Transverse colon (tissue), 4 donors: ENCODE data around the gene PRICKLE1. TPM values are rescaled to one million over a fixed set of nuclear protein-coding genes. Genes with fewer than 3 reads are reported as not detected.

ENCODE experiments used
- DNase-seq: peaks from one replicate; pipeline ENCODE4 v3.0.0-alpha.2; 2019
- H3K27ac ChIP-seq, 4 donors: fragments of 200-600 bp; sonication (generic); 2 replicates each; pipeline ENCODE4 v1.5.1; 2016 to 2018; ENCODE audit warnings: inconsistent platforms in 4 of 4
- H3K27me3 ChIP-seq: fragments of 200-600 bp; sonication (generic); 2 replicates; pipeline ENCODE4 v1.5.1; 2017; ENCODE audit warnings: inconsistent platforms
- H3K36me3 ChIP-seq, 4 donors: fragments of 200-600 bp; sonication (generic); 2 replicates each; pipeline ENCODE4 v1.5.1; 2017 to 2019; ENCODE audit warnings: inconsistent platforms in 4 of 4
- H3K4me1 ChIP-seq, 4 donors: fragments of 200-600 bp; sonication (generic); 2 replicates each; pipeline ENCODE4 v1.5.1; 2017 to 2020; ENCODE audit warnings: inconsistent platforms in 4 of 4
- H3K4me3 ChIP-seq, 4 donors: fragments of 200-600 bp; sonication (generic); 1 replicate in 1 of 4; 2 replicates in 3 of 4; pipeline versions ENCODE4 v1.5.1 to v1.6.1; 2017 to 2019; ENCODE audit warnings: inconsistent platforms in 4 of 4
- H3K9me3 ChIP-seq, 2 donors: fragments of 200-600 bp; sonication (generic); 2 replicates each; pipeline ENCODE4 v1.5.1; 2017 to 2019; ENCODE audit warnings: inconsistent platforms in 2 of 2
- EP300 ChIP-seq: sonication (generic); formaldehyde crosslinking; IDR thresholded peaks from one replicate; pipeline ENCODE4 v1.6.1; 2017; ENCODE audit warnings: antibody characterized with exemption, low read depth
- POLR2A ChIP-seq: fragments of 450-650 bp; IDR thresholded peaks from one replicate; pipeline ENCODE4 v1.6.1; 2016; ENCODE audit warnings: antibody characterized with exemption, mild to moderate bottlenecking, moderate library complexity
- POLR2AphosphoS5 ChIP-seq, 3 donors: sonication (generic); formaldehyde crosslinking; IDR thresholded peaks; one replicate each; pipeline ENCODE4 v1.6.1; 2016; ENCODE audit warnings: antibody characterized with exemption in 3 of 3
- WGBS, 2 donors: methylation state at CpG; one replicate each; pipeline ENCODE4 v1.1.5; 2018; ENCODE audit warnings: low coverage in 1 of 2; 5-methylcytosine and 5-hydroxymethylcytosine counted together
- in situ Hi-C, 4 donors: fragments of 200-750 bp; cut with MboI; loops; one replicate each; pipeline versions ENCODE4 v1.15.0 to v1.15.1; 2017; ENCODE audit warnings: low sequenced_read_pairs in 3 of 4, low pct_ligation_motif_present in 1 of 4, low pct_unique_long_range_greater_than_20kb in 1 of 4
- intact Hi-C: fragments of 100-400 bp; cut with DNase I; formaldehyde crosslinking; loops from one replicate; pipeline ENCODE4 v1.15.1; 2023; ENCODE audit warnings: low total_unique reads
- total RNA-seq, 4 donors: library from RNA; depleted of rRNA; stranded (reverse); fragments of >200 nt; gene quantifications; one replicate each; pipeline ENCODE4 v1.1.0, GENCODE V29; 2016
- TF ChIP-seq, protein P1 (sequence below), 5 experiments: fragments of 200-600 bp in 3 of 5; fragments of 450-650 bp in 2 of 5; sonication (generic) in 3 of 5; IDR thresholded peaks; 1 replicate in 2 of 5; 2 replicates in 3 of 5; pipeline ENCODE4 v1.5.1; 2016 to 2017; ENCODE audit warnings: antibody characterized with exemption in 5 of 5, inconsistent platforms in 3 of 5, mild to moderate bottlenecking in 2 of 5, moderate library complexity in 1 of 5

Gene PRICKLE1
- total RNA-seq, 4 donors from 2014 or later = 1.2 to 6.4 (median 2.8) TPM

DNA sequence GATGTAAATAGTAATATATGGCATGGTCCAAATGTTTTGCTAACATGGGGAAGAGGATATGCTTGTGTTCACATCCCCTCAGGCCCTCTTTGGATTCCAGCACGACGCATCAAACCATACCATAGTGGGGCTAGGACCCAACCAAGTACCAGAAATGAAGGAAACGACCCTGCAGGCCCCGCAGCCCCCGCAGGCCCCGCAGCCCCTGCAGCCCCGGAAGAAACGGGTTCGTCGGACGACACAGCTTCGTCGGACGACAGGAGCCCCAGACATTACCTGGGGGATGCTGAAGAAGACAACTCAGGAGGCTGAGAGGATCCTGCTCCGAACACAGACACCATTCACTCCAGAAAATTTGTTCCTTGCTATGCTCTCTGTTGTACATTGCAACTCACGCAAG lies 143.7 kb downstream of the PRICKLE1 start:
- Histone ChIP-seq H3K9me3 (no peaks in the 10 kb centered on the region), H3K36me3 (peaks cover 0 to 25% (median 9%) of the 10 kb centered on the region in 4 donors)
- 94 to 95% methylated on average over 2 to 16 of the region's 16 CpGs for WGBS, 2 donors

DNA sequence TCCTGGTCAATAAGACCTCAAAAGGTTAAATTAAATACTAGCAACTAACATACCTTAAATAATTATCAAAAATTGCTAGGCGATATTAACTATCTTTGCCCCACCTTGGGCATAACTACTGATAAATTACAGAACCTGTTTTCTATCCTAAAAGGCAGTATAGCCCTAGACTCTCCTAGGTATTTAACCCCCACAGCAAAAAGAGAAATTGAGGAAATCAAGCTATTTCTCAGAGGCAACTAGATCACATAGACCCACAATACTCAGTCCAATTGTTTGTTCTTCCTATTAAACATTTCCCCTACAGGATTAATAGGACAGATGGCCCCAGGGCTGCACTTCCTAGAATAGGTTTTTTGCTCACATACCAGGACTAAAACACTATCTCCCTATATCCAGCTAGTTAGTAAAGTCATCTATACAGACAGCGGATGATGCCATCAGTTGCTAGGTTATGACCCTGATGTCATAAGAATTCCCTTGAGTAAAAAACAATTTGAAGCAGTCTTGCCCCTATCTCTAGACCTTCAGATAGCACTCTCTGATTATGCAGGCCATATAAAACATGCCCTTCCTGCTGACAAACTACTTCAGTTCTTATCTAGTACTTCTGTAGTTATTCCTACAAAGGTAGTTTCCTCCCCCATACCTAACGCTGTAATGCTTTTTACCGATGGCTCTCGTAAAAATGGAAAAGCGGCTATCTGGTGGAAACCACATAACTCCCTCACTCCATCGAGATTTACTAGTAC lies 145.2 kb downstream of the PRICKLE1 start:
- no peak overlapping the region for H3K4me3 ChIP-seq
- intact Hi-C loops = no loop called here
- H3K27me3 ChIP-seq = no peaks in the 10 kb centered on the region
- DNase-seq = no peak
- H3K27ac ChIP-seq = no peak overlapping the region
- H3K36me3 ChIP-seq = peaks cover 0 to 25% (median 9%) of the 10 kb centered on the region in 4 donors
- 95 to 96% methylated on average over 6 to 7 of the region's 7 CpGs for WGBS, 2 donors
- in situ Hi-C loops = no loop called here
- no peaks in the 10 kb centered on the region for H3K4me1 ChIP-seq
- H3K9me3 ChIP-seq = no peaks in the 10 kb centered on the region
- TF ChIP-seq POLR2AphosphoS5 (IDR thresholded peaks at IDR 0.05) = no peak
- TF ChIP-seq, protein P1, sequence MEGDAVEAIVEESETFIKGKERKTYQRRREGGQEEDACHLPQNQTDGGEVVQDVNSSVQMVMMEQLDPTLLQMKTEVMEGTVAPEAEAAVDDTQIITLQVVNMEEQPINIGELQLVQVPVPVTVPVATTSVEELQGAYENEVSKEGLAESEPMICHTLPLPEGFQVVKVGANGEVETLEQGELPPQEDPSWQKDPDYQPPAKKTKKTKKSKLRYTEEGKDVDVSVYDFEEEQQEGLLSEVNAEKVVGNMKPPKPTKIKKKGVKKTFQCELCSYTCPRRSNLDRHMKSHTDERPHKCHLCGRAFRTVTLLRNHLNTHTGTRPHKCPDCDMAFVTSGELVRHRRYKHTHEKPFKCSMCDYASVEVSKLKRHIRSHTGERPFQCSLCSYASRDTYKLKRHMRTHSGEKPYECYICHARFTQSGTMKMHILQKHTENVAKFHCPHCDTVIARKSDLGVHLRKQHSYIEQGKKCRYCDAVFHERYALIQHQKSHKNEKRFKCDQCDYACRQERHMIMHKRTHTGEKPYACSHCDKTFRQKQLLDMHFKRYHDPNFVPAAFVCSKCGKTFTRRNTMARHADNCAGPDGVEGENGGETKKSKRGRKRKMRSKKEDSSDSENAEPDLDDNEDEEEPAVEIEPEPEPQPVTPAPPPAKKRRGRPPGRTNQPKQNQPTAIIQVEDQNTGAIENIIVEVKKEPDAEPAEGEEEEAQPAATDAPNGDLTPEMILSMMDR (IDR thresholded peaks at IDR 0.05) = no peak
- no peak for TF ChIP-seq EP300
- TF ChIP-seq POLR2A = no peak

More for the DNA sequence above, 143.7 kb downstream of the PRICKLE1 start:
- no peak for TF ChIP-seq POLR2AphosphoS5 (IDR thresholded peaks at IDR 0.05)
- TF ChIP-seq, protein P1 (IDR thresholded peaks at IDR 0.05) = no peak
- TF ChIP-seq POLR2A = no peak
- TF ChIP-seq EP300 = no peak
- Histone ChIP-seq H3K27me3 (no peaks in the 10 kb centered on the region), H3K4me1 (no peaks in the 10 kb centered on the region), H3K27ac (no peak overlapping the region), H3K4me3 (no peak overlapping the region)
- in situ Hi-C loops (no loop called here), intact Hi-C loops (no loop called here)
- DNase-seq = no peak

DNA sequence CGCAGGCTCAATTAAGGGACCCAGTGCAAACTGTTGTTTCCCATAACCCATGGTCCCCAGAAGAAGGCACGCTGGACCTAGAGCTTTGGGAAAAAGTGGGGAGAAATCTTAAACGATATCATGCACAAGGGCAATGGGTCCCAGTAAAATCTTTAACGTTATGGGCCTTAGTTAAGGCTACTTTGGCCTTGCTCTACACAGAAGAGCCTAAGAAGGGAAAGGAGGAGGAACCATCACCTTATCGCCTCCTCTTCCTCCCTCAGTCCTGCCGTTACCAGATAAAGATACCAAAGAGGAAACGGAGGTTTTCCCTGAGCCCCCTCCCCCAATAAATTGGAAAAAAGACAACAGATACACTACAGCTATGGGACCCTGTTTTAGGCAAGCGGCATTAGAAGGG lies 146.7 kb downstream of the PRICKLE1 start:
- WGBS, 2 donors = 96 to 100% methylated on average over 1 to 8 of the region's 8 CpGs
- DNase-seq = no peak
- peaks cover 0 to 25% (median 9%) of the 10 kb centered on the region in 4 donors for H3K36me3 ChIP-seq
- no peak overlapping the region for H3K27ac ChIP-seq
- no peaks in the 10 kb centered on the region for H3K4me1 ChIP-seq
- intact Hi-C loops (no loop called here), in situ Hi-C loops (no loop called here)
- no peak for TF ChIP-seq POLR2A
- TF ChIP-seq POLR2AphosphoS5 (IDR thresholded peaks at IDR 0.05) = no peak
- TF ChIP-seq, protein P1 (IDR thresholded peaks at IDR 0.05) = no peak
- no peak for TF ChIP-seq EP300
- no peaks in the 10 kb centered on the region for H3K27me3 ChIP-seq
- H3K4me3 ChIP-seq = no peak overlapping the region
- H3K9me3 ChIP-seq = no peaks in the 10 kb centered on the region

DNA sequence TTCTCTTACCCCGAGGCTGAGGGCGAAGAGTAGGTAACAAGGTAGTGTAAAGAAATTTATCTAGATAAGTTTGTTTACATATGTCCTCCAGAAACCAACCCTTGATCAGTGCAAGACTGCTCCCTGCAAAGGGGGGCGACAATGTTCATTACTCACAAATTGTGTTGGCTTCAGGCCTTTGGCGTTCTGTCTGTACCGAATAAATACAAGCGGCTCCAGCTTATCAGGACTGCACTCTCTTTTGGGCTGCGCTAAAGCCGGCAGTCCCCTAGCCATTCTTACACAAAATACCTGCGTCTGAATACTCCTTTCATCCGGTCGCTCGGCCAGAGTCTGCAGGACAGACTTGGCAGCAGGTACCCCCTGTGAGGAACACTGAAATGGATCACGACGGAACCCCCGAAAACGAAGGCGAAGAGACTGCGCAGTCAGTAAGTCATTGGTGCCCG lies 147.2 kb downstream of the PRICKLE1 start:
- no peaks in the 10 kb centered on the region for H3K27me3 ChIP-seq
- H3K9me3 ChIP-seq = no peaks in the 10 kb centered on the region
- WGBS, 2 donors = 86 to 91% methylated on average over 12 to 19 of the region's 19 CpGs
- no peak overlapping the region for H3K27ac ChIP-seq
- TF ChIP-seq POLR2AphosphoS5 (IDR thresholded peaks at IDR 0.05) (no peak), POLR2A (no peak), EP300 (no peak)
- TF ChIP-seq, protein P1 (IDR thresholded peaks at IDR 0.05) = no peak
- no peaks in the 10 kb centered on the region for H3K4me1 ChIP-seq
- DNase-seq = no peak
- intact Hi-C loops (no loop called here), in situ Hi-C loops (no loop called here)
- peaks cover 0 to 25% (median 9%) of the 10 kb centered on the region in 4 donors for H3K36me3 ChIP-seq
- no peak overlapping the region for H3K4me3 ChIP-seq
